GM18870 (cell line): ENCODE measurements around the gene ZDHHC7.

Experiments used
- ATAC-seq: cut with Tn5 transposase; IDR thresholded peaks from one replicate; pipeline ENCODE4 v1.9.1; 2021; ENCODE audit warnings: moderate library complexity; ENCODE audit not compliant: unreplicated experiment

The ZDHHC7 gene

GRCh38 chr16:84970447-84971127 lies 40.7 kb downstream of the ZDHHC7 start:
- ATAC-seq: no peak

GRCh38 chr16:84967828-84968227 lies 43.5 kb downstream of the ZDHHC7 start:
- ATAC-seq: no peak

- no peak for ATAC-seq
Measured at GRCh38 chr16:84965428-84966415, 45.6 kb downstream of the ZDHHC7 start.

- no peak for ATAC-seq
Measured at GRCh38 chr16:84964386-84965128, 46.8 kb downstream of the ZDHHC7 start.

- ATAC-seq: no peak
Measured at GRCh38 chr16:84963066-84963465, 48.3 kb downstream of the ZDHHC7 start.

- no peak for ATAC-seq
Measured at GRCh38 chr16:84960942-84961341, 50.4 kb downstream of the ZDHHC7 start.

GRCh38 chr16:84959784-84960417 lies 51.4 kb downstream of the ZDHHC7 start:
- no peak for ATAC-seq

GRCh38 chr16:84959045-84959576 lies 52.2 kb downstream of the ZDHHC7 start:
- ATAC-seq: no peak

GRCh38 chr16:84957792-84958191 lies 53.5 kb downstream of the ZDHHC7 start:
- ATAC-seq: no peak

- ATAC-seq: no peak
Measured at GRCh38 chr16:84957192-84957591, 54.1 kb downstream of the ZDHHC7 start.

GRCh38 chr16:84955427-84955826 lies 55.9 kb downstream of the ZDHHC7 start:
- no peak for ATAC-seq

GRCh38 chr16:84953190-84953746 lies 58.1 kb downstream of the ZDHHC7 start:
- no peak for ATAC-seq

- no peak for ATAC-seq
Measured at GRCh38 chr16:84952335-84953189, 58.8 kb downstream of the ZDHHC7 start.

- ATAC-seq: no peak
Measured at GRCh38 chr16:84950906-84951305, 60.4 kb downstream of the ZDHHC7 start.

- no peak for ATAC-seq
Measured at GRCh38 chr16:84949772-84950436, 61.4 kb downstream of the ZDHHC7 start.

GRCh38 chr16:84948851-84949610 lies 62.3 kb downstream of the ZDHHC7 start:
- ATAC-seq: no peak

GRCh38 chr16:84947996-84948850 lies 63.1 kb downstream of the ZDHHC7 start:
- ATAC-seq: no peak
